COLO668 (cell line): ENCODE results near the gene PKIB.
A peak's percentile ranks its signal among the peaks of the same experiment; 100 is the strongest.
"Not testable (repeated sequence)": the region's sequence is repeated elsewhere in the genome, so short reads cannot be mapped to it uniquely, and the experiment has no call there.

Source experiments
- DNase-seq: peaks from one replicate; lab custom pipeline; 2025; ENCODE audit not compliant: unreplicated experiment; lab: John Stamatoyannopoulos, UW

Gene PKIB

GRCh38 chr6:122609881-122610689 is at the start of gene PKIB:
Gene PKIB, plus strand, starts transcription at chr6:122610405. Its CDS starts 107,390 bp downstream, at chr6:122717795.
- peak; percentile 88 for DNase-seq

- no peak for DNase-seq
These were observed 46.7 kb upstream of the PKIB start for GRCh38 chr6:122563364-122564052.

GRCh38 chr6:122564230-122564629 is 46.0 kb upstream of the PKIB start:
- no peak for DNase-seq

- no peak for DNase-seq
These were observed 44.5 kb upstream of the PKIB start for GRCh38 chr6:122565708-122566107.

GRCh38 chr6:122567034-122567433 is 43.2 kb upstream of the PKIB start:
- no peak for DNase-seq

- no peak for DNase-seq
These were observed 41.9 kb upstream of the PKIB start for GRCh38 chr6:122568350-122568749.

GRCh38 chr6:122568797-122569221 is 41.4 kb upstream of the PKIB start:
- DNase-seq = no peak

GRCh38 chr6:122569230-122569771 is 40.9 kb upstream of the PKIB start:
- peak; percentile 61 for DNase-seq

GRCh38 chr6:122571888-122572287 is 38.3 kb upstream of the PKIB start:
- no peak for DNase-seq

- DNase-seq = no peak
These were observed 33.3 kb upstream of the PKIB start for GRCh38 chr6:122576888-122577287.

GRCh38 chr6:122578961-122579360 is 31.2 kb upstream of the PKIB start:
- no peak for DNase-seq

- DNase-seq = no peak
These were observed 29.5 kb upstream of the PKIB start for GRCh38 chr6:122580737-122581136.

GRCh38 chr6:122589115-122589514 is 21.1 kb upstream of the PKIB start:
- no peak for DNase-seq

GRCh38 chr6:122598295-122598694 is 11.9 kb upstream of the PKIB start:
- not testable (repeated sequence) for DNase-seq

- DNase-seq = no peak
These were observed 5.5 kb upstream of the PKIB start for GRCh38 chr6:122604676-122605075.

GRCh38 chr6:122610690-122611455 is 668 bp downstream of the PKIB start:
- DNase-seq = peak; percentile 75

- DNase-seq = no peak
These were observed 2.6 kb downstream of the PKIB start for GRCh38 chr6:122612838-122613237.

GRCh38 chr6:122614303-122614702 is 4.1 kb downstream of the PKIB start:
- no peak for DNase-seq

GRCh38 chr6:122615409-122615808 is 5.2 kb downstream of the PKIB start:
- no peak for DNase-seq

GRCh38 chr6:122616877-122617276 is 6.7 kb downstream of the PKIB start:
- no peak for DNase-seq

GRCh38 chr6:122619309-122619708 is 9.1 kb downstream of the PKIB start:
- DNase-seq = no peak
